Measurements from ENCODE around the gene AFF3.

The AFF3 gene

DNA sequence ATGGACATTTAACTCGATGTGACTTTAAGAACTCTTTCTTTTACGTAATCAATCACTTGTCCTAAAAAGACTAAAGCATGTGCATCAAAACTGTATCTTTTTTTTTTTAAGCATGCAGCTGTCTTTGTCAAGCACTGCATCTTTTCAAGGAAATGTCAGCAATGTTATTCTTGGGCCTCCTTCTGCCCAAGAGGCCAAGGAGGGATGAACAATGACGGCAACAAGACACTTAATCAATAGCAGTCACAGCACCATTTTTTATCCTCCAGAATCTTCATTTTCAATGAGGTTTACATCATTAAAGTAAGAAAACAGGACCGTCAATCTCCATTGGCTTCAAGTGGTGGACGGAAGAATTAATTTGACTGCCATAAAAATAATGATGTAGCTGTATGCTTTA, 253.8 kb downstream of the AFF3 start:
- DNase-seq (ENCODE audit: low read depth, low spot score) = no peak

DNA sequence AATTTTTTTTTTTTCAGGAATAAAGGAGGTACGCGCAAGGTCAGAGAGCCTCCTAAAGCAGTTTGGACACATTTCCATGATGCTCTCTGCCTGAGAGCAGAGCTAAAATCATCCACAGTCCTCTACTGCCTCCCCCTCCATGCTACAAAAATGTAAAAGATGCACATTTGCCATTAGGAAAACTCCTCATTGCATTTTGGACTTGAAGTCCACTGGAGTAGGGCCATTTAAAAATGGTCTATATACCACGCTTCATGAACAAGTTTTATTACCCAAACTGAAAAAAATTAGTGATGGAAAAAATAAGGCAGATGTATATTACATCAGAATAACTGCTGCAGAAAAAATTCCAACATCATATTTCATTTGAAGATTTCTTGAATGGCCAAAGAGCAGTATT, 256.0 kb downstream of the AFF3 start:
- DNase-seq (ENCODE audit: low read depth, low spot score) = no peak

DNA sequence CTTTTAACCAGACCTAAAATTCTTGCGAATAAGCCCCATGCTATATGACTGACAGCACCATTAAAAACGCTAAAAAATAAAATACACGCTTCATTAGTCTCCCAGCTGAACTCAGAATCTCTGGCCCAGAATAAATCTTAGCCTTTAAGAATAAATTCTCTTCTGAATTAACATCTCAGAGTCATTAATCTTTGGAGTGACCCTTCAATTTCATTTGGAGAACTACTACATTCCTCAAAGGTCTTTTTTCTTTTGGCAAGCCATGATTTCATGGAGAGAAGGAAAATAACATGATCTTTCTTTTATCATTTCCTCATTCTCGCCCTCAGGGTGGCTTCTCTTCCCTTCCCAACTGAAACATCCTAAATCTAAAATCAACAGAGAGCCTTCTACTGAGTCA, 259.0 kb downstream of the AFF3 start:
- DNase-seq (ENCODE audit: low read depth, low spot score) = no peak

DNA sequence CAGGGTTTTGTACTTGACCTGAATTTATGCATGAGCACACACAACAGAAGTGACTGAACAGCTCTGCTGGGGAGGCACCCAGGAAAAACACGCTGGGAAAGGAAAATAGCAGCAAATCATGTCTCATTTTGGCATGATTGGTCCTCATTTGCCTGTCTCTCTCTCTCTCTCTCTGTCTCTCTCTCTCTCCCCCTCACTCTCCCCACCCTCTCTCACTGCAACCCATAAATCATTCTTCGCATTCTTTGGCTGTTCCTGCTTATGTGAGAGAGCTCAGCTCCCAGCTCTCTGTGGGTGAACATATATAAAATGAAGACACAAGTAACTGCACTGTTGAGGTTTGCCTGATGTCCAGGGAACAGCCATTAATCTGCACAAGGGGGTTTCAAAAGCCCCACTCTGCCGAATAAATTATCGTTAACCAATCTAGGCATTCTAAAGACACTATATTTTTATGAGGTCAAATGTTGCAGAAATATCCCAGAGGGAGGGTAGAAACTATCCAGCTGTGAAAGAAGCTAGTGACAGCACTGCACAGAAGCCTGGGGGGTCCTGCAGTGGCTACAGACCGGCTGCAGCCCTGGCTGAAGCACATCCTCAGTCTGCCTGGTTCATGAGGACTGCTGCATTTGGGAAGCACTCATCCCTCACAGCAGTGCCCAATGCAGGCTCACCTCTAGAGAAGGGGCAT, 260.3 kb downstream of the AFF3 start:
- no peak for DNase-seq (ENCODE audit: low read depth, low spot score)

DNA sequence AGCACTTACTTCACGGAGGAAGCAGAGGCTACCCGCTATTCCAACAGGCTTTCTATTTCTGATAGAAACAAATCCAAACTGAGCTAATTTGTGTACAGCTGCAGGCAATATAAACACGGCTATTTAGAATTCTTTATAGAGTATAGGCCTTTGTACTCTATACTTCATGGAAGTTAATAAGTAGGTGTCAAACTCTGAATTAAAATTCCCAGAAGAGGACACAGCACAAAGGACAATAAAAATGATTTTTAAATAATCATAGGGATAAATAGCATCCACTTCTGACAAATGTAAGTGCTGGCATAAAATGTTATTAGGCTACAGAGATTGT, 261.5 kb downstream of the AFF3 start:
- DNase-seq (ENCODE audit: low read depth, low spot score) = no peak

DNA sequence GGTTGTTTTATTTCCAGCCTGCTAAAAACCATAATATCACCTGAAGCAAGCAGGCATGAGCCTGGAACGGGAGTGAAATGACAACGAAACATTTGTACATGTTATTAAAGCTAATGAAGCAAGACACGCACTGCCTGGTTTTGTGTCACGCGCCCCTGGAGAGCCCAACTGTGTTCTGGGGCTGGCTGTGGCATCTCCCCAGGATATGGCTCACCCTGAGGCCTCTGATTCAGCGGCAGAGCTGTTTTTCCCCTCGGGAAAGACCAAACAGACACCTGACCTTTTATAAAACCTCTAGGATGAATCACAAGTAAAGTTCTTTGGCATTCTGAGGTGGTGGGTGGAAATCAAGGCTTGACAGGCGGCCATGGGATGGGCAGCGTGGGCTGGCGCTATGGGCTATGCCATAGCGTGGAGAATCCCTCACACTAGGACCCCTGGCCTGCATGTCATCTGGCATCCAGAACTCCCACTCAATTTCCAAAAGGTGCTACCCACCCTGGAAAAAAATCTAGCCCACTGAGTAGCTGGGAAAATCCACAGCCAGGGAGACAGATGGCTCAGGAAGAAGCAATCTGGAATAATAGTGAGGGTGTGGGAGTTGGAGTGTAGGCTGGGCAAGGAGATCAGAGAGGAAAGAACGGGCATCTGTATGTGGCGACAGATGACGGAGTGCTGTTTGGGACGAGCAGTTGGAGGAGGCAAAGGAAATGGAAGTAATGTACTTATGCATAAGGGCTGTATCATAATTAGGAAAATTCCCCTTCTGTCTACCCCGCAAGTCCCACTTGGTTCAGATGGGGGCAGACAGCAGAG, 262.0 kb downstream of the AFF3 start:
- DNase-seq (ENCODE audit: low read depth, low spot score) = no peak

DNA sequence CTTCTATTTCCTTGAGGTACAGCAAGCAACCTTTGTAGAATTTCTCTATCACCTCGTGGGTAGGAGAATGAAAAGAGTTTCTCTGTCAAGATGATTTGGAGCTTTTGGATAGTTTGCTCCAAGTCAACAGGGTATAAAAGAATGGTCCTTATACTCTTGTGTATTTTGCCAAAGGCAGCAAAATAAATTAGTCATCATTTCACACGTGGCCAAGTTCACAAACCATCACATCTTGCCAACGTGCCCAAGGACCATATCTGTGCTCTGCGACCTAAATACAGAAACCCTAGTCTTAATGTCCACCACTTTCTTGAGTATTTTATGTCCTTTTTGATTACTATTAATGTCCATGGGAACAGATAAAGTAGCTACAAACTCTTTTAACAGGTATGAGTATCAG, 262.9 kb downstream of the AFF3 start:
- DNase-seq (ENCODE audit: low read depth, low spot score) = no peak

DNA sequence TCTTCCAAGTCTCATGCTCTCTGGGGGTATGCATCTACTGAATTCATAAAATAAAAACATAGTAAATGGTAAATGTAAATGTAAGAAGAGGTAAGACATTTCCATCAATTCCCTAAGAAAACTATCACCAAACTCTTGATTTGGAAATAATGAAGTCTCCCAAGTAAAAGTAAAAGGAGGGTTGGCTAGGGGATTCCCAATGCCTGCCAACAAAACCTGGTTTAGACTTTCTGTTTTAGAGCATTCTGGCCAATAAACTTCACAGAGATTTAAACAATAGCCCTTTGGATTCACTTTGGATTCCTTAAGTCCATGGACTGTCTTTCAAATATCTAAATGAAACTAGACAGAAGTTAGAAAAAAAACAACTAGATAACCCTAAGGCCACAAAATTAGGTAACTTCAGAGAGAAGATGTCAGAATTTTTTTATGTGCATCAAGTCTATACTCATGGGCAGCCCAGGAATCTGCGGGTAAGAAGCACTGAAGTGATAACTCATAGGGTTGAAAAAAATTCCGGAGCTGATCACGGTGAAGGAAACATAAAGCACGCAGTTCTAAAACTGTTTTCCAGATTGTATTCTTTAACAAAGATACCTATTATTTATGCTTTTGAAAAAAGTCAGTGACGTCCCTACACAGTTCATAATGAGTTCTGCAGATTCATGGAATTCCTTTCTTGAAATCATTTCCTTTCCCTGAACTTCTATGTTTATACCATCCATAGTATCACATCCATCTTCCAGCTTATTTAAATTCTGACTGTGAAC, 263.6 kb downstream of the AFF3 start:
- no peak for DNase-seq (ENCODE audit: low read depth, low spot score)

DNA sequence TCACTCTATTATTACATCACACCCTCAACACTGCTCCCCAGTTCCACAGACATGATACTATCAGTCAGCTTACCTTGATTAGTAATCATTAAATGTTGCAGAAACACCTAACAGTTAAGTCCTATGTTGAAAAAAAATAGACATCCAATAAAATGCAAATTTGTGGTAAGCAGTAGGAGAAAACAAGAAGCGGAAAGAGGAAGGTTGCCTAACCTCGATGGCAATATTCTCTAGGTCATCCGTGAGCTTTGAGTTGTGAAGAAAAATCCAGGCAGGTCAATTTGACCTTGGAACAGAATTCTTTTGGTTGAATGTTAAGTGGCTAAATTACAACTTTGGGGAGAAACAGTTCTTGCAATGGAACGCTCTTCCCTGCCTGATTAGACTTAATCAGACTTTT, 264.4 kb downstream of the AFF3 start:
- no peak for DNase-seq (ENCODE audit: low read depth, low spot score)

DNA sequence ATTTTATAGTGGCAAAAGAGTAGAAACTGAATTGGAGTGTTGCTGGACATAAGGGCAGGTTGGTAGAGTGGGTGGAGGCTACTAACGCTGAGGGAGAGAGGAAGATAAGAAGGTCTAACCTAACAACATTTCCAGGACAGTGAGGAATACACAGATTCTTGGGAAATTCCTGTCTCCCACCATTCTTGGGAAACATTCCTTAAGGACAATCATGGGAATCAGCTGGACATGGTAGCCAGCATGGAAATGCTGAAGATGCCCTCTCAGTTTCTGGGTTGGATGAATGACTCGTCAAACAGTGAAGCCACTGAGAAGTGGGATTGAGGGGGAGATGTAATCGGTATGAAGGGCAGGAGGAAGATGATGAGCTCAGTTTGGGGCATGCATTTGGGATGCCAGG, 265.4 kb downstream of the AFF3 start:
- no peak for DNase-seq (ENCODE audit: low read depth, low spot score)

DNA sequence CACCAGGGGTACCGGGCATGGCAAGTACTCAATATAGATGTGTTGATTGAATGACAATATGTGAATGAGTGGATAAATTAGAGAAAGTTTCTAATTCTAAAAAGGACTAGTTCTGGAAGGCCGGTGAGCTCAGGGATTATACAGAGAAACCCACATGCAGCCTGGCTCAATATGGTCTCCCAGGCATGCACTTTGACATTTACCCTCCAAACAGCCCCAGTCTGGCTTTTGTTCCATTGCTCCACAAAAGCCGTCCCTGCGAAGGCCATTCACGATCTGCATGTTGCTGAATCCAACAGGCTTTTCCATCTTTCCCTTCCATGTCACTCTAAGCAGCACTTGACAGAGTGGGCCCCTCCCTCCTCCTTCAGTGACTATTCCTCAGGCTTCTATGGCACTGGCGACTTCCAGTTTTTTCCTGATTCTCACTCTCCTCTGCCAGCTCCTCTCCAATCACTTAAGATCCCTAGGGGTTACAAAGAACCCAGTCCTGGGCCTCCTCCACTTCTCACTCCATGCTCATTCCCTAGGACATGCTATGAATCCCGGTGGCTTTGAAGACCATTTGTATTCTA, 266.7 kb downstream of the AFF3 start:
- DNase-seq (ENCODE audit: low read depth, low spot score) = no peak

DNA sequence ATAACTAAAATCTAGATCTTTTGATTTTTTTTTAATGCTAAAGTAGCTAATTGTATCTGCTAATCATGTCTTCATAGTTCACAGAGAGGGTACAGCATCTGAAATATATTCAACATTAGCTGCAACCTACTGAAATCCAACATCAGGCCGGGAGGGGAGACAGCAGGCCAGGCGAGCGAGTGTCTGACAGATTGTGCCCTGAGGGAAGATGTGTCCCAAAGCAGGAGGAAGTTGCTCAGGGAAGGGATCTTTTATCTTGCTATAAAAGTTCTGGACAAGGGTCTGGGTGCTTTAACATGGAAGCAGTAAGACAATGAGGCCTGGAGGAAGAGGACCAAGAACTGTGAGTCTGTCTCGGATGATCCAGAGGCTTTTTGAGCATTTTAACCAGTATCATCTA, 274.1 kb downstream of the AFF3 start:
- no peak for DNase-seq (ENCODE audit: low read depth, low spot score)

DNA sequence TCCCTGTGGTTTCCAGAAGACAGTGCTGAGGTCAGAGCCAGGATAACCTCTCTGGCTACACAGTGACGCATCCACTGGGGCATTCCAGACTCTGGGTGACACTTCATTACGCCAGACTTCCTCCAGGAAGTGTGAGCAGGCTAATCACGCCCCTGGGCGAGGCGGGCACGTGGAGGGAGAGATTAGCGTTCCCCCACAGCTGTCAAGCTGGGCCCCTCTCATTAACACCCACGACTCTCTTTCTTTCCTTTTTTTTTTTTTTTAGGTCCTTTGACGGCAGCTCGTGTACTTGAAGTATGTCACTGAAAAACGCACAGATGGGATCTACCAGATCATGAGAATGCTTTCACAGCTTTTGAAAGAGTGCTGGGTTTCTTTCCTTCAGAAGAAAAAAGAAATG, 274.6 kb downstream of the AFF3 start:
- DNase-seq (ENCODE audit: low read depth, low spot score) = no peak

DNA sequence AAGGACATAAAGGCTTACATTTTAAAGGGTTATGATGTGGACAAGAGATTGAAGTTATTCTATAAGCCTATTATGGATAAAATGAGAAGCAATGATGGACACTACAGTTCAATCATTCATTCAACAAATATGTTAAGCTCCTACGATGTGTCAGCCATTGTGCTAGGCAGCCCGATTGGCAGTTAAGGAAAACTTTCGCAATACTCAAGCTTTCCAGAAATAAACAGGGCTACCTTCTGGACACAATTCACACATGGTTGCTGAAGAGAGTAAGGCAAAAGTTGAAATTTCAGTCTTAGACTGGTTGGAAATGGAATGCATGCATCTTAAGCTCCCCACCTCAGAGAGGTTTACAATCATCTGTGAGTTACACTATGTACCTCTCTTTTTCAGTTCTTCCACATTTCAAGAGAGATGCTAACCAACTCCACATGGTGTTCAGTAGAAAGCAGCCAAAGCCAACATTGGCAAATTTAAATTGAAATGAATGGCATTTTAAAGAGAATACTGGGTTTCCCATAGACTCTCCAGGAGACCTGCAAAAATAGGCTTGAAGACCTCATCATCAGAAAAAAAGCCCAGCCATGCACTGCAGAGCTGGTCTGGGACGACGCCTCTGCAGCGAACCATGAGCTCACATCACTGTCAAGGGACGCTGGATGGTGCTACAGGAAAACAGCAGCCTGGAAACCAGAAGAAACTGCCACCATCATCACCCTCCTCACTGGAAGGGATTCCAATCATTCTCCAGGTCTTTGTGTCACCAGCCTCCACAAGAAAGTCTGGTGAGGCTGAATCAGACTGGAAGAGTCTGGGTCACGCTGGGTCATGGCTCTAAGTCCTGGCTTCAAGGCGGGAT, 276.3 kb downstream of the AFF3 start:
- DNase-seq (ENCODE audit: low read depth, low spot score) = no peak

DNA sequence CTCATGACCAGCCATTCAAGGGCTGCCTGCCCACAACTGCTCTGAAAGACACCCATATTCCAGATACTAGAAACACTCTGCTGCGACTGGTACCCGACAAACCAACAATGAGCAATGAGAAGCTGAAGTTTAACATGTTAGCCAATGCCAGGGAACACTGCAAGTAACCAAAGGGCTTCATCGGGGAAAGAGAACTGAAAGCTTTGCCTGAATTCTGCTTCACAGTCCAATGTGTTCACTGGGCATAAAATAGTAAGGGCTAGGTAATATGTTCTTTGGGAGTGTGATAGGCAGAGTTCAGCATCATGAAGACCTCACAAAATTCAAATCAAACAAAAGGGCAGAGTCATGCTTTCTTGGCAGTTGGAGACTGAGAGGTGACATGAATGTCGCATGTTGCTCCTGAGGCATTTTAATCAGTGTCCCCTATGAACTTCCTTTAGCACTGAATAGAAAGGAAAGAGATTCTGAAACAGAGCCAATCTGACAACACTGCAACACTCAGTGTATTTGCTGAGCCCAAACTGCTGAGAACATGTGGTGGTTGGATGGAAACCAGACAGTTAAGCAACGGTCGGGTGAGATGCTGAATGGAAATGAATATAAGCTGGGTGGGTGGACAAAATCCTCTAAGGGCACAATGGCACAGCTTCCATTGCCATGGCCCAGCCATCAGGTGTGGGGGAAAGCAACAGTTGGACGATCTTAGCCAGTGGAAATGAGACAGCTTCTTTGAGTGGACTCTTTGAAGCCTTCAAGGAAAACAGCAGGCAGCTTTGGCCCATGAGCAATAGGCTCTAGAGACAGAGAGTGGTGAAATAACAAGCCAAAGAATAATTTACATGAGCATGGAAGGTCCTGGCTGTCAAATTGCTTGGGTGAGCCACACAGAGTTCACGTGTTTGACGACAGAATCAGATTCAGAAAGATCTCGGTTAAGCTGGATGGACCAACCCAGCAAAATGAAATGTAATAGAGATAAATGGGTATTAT, 277.5 kb downstream of the AFF3 start:
- DNase-seq (ENCODE audit: low read depth, low spot score) = no peak

DNA sequence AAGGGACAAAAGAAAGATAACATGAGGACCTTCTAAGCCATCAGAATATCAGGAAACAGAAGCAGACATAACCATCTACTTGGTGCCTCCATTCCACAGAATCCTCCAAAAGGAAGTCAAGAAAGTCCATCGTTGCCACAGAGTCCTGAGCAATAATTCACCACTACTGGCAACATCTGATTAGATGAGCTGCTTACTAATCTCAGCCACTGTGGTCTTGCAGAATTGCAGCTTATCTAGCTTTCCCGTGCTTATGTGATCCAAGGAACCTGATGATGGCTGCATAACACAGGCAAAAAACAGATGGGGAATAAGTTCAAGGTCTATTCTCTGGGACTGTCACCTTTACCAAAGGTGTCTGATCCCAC, 278.5 kb downstream of the AFF3 start:
- no peak for DNase-seq (ENCODE audit: low read depth, low spot score)

DNA sequence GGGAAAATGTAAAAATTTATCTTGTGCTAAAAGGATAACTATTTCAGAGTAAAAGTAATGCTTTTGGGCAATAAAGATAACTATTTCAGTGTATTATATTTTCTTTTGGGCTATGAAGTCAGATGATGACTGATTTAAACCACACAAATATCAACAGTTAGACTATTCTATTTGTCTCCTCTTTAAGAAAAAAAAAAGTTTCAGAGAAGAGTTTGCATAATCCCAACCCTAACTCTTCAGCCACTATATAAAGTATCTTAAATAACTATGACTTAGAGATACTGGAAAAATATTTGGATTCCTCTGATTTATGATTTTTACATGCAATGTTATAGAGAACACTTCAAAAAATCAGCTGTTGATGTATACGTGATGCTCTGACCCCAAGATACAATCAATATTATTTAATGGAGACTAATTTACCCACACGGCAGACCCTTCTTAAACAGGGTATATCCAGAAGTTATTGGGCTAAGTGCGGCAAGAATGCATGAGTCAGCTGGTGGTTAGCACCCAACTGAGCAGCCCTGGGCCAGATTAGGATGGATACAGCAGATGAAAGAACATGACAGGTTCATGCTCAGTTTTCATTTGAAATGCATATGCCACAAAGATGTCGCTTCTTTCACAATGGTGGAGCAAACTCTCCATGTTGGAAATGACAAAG, 279.0 kb downstream of the AFF3 start:
- DNase-seq (ENCODE audit: low read depth, low spot score) = no peak

DNA sequence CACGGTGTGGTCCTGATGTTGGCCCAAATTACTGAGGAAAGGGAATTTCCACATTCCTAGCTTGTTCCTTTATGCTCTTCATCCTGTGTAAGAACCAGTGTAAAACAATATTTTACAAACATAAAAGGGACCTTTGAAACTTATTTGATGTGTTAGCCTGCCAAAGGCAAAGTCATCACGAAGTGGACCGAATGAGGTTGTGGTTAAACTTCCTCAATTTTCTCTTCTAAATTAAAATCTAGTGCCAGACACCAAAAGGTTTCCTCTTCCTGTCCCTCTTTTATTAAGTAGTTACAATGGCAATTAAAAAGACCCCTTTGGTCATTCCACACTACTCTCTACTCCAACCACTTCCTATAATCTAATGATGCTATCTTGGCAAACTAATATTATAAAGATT, 279.8 kb downstream of the AFF3 start:
- no peak for DNase-seq (ENCODE audit: low read depth, low spot score)

DNA sequence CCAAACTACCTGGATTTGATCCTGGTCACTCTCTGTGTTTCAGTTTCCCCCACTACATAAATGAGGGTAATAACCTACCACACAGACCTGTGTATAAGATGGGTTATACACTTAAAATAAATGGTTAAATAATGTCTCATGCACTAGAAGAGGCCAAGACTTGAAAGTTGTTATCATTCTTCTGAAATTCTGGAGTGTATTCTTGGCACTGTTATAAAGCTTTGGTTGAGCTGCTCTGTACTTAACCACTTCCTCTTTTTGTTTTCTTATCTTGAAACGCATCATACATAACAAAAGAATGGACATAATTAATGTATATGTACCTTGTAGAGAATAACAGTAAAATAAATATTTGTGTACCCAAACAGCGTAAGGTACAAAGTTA, 281.0 kb downstream of the AFF3 start:
- no peak for DNase-seq (ENCODE audit: low read depth, low spot score)
